Neutrophil (primary cell): ENCODE measurements around the gene SMTNL2.
"Not testable (repeated sequence)": the region's sequence is repeated elsewhere in the genome, so short reads cannot be mapped to it uniquely, and the experiment has no call there.

Experiments
- H3K27ac ChIP-seq: fragments of 200-600 bp; sonication (generic); 2 replicates; pipeline ENCODE4 v1.5.1; 2016; ENCODE audit warnings: mild to moderate bottlenecking, moderate library complexity
- H3K27me3 ChIP-seq: fragments of 200-600 bp; sonication (generic); 2 replicates; pipeline ENCODE4 v1.6.0; 2016; ENCODE audit warnings: mild to moderate bottlenecking
- H3K36me3 ChIP-seq: fragments of 200-600 bp; sonication (generic); 2 replicates; pipeline ENCODE4 v1.5.1; 2017
- H3K4me1 ChIP-seq, 2 experiments: fragments of 200-600 bp in 1 of 2; sonication (generic) in 1 of 2; 1 replicate in 1 of 2; 2 replicates in 1 of 2; pipeline versions ENCODE4 v1.5.1 to v1.6.1; 2013 to 2016; ENCODE audit warnings: low read depth in 1 of 2, low read length in 1 of 2, mild to moderate bottlenecking in 1 of 2, moderate library complexity in 1 of 2; ENCODE audit not compliant: control insufficient read depth in 1 of 2, insufficient read depth in 1 of 2
- H3K4me3 ChIP-seq, 2 experiments: fragments of 200-600 bp in 1 of 2; sonication (generic) in 1 of 2; 1 replicate in 1 of 2; 2 replicates in 1 of 2; pipeline ENCODE4 v1.5.1; 2013 to 2016; ENCODE audit warnings: low read depth in 1 of 2, low read length in 1 of 2, mild to moderate bottlenecking in 1 of 2, moderate library complexity in 1 of 2
- H3K9me3 ChIP-seq: fragments of 200-600 bp; sonication (generic); 2 replicates; pipeline ENCODE4 v1.5.1; 2016
- CTCF ChIP-seq: fragments of 200-600 bp; sonication (generic); IDR thresholded peaks from 2 replicates; pipeline ENCODE4 v1.5.1; 2016; ENCODE audit warnings: antibody characterized with exemption

The SMTNL2 gene

GRCh38 chr17:4652997-4653396 lies 68.7 kb downstream of the SMTNL2 start:
- TF ChIP-seq CTCF: no peak
- no peaks in the 10 kb centered on the region for H3K27me3 ChIP-seq
- no peaks in the 10 kb centered on the region for H3K36me3 ChIP-seq
- no peaks in the 10 kb centered on the region for H3K9me3 ChIP-seq
- peaks cover 18 to 23% of the 10 kb centered on the region in 2 experiments for H3K4me1 ChIP-seq
- H3K27ac ChIP-seq: no peak overlapping the region
- no peak overlapping the region for H3K4me3 ChIP-seq

GRCh38 chr17:4655933-4656332 lies 71.6 kb downstream of the SMTNL2 start:
- H3K4me1 ChIP-seq, H3K36me3 ChIP-seq, H3K4me3 ChIP-seq, H3K9me3 ChIP-seq, H3K27me3 ChIP-seq, H3K27ac ChIP-seq: not testable (repeated sequence)

GRCh38 chr17:4657678-4658077 lies 73.3 kb downstream of the SMTNL2 start:
- Histone ChIP-seq H3K27ac (no peak overlapping the region), H3K36me3 (no peaks in the 10 kb centered on the region), H3K4me1 (no peaks in the 10 kb centered on the region), H3K9me3 (no peaks in the 10 kb centered on the region), H3K4me3 (no peak overlapping the region), H3K27me3 (no peaks in the 10 kb centered on the region)
- no peak for TF ChIP-seq CTCF
